ENCODE measurements around the gene PITRM1.
"Not testable (repeated sequence)": the region's sequence is repeated elsewhere in the genome, so short reads cannot be mapped to it uniquely, and the experiment has no call there.

Gene PITRM1

GRCh38 chr10:3119796-3120459 lies 52.7 kb downstream of the PITRM1 start:
- DNase-seq: no peak

- DNase-seq: no peak
Measured at GRCh38 chr10:3118641-3119091, 53.9 kb downstream of the PITRM1 start.

GRCh38 chr10:3117486-3117885 lies 55.1 kb downstream of the PITRM1 start:
- no peak for DNase-seq

- DNase-seq: no peak
Measured at GRCh38 chr10:3116508-3117100, 56.0 kb downstream of the PITRM1 start.

- DNase-seq: no peak
Measured at GRCh38 chr10:3115685-3116084, 56.9 kb downstream of the PITRM1 start.

GRCh38 chr10:3113343-3113720 lies 59.2 kb downstream of the PITRM1 start:
- DNase-seq: no peak

GRCh38 chr10:3111621-3112163 lies 60.9 kb downstream of the PITRM1 start:
- no peak for DNase-seq

- no peak for DNase-seq
Measured at GRCh38 chr10:3110782-3111620, 61.6 kb downstream of the PITRM1 start.

GRCh38 chr10:3109633-3110032 lies 62.9 kb downstream of the PITRM1 start:
- no peak for DNase-seq

- DNase-seq: no peak
Measured at GRCh38 chr10:3109196-3109595, 63.4 kb downstream of the PITRM1 start.

GRCh38 chr10:3108575-3109105 lies 63.9 kb downstream of the PITRM1 start:
- no peak for DNase-seq

GRCh38 chr10:3108033-3108432 lies 64.5 kb downstream of the PITRM1 start:
- DNase-seq: no peak

- DNase-seq: no peak
Measured at GRCh38 chr10:3107426-3107961, 65.1 kb downstream of the PITRM1 start.

- no peak for DNase-seq
Measured at GRCh38 chr10:3106928-3107425, 65.6 kb downstream of the PITRM1 start.

- DNase-seq: not testable (repeated sequence)
Measured at GRCh38 chr10:3106328-3106727, 66.3 kb downstream of the PITRM1 start.

GRCh38 chr10:3105905-3106304 lies 66.7 kb downstream of the PITRM1 start:
- no peak for DNase-seq

- no peak for DNase-seq
Measured at GRCh38 chr10:3105166-3105565, 67.4 kb downstream of the PITRM1 start.

GRCh38 chr10:3104251-3104918 lies 68.2 kb downstream of the PITRM1 start:
- no peak for DNase-seq

GRCh38 chr10:3103646-3104045 lies 68.9 kb downstream of the PITRM1 start:
- no peak for DNase-seq

GRCh38 chr10:3102720-3103427 lies 69.7 kb downstream of the PITRM1 start:
- DNase-seq: no peak

- DNase-seq: no peak
Measured at GRCh38 chr10:3100856-3101640, 71.5 kb downstream of the PITRM1 start.

All from NCI-H1048 (cell line).